HEK293 (cell line): ENCODE results near the gene CPE.

Experiments
- GFI1B ChIP-seq: fragments of 450-650 bp; formaldehyde crosslinking; IDR thresholded peaks from 2 replicates; pipeline ENCODE4 v1.5.1; 2016; ENCODE audit warnings: missing biosample characterization, missing genetic modification characterization
- GLI4 ChIP-seq: fragments of 450-650 bp; formaldehyde crosslinking; IDR thresholded peaks from 2 replicates; pipeline ENCODE4 v1.5.1; 2016; ENCODE audit warnings: missing biosample characterization, missing genetic modification characterization
- KLF10 ChIP-seq: fragments of 450-650 bp; IDR thresholded peaks from 2 replicates; pipeline ENCODE4 v1.5.1; 2018; ENCODE audit warnings: missing biosample characterization, mild to moderate bottlenecking, missing genetic modification characterization
- OVOL3 ChIP-seq: fragments of 450-650 bp; formaldehyde crosslinking; IDR thresholded peaks from 2 replicates; pipeline ENCODE4 v1.5.1; 2016; ENCODE audit warnings: missing biosample characterization, missing genetic modification characterization
- RBAK ChIP-seq: fragments of 450-650 bp; formaldehyde crosslinking; IDR thresholded peaks from 2 replicates; pipeline ENCODE4 v1.5.1; 2016; ENCODE audit warnings: missing biosample characterization, missing genetic modification characterization
- WT1 ChIP-seq: fragments of 450-650 bp; formaldehyde crosslinking; IDR thresholded peaks from 2 replicates; pipeline ENCODE4 v1.5.1; 2016; ENCODE audit warnings: missing biosample characterization, missing genetic modification characterization
- ZBTB1 ChIP-seq: fragments of 450-650 bp; formaldehyde crosslinking; IDR thresholded peaks from 2 replicates; pipeline ENCODE4 v1.5.1; 2016; ENCODE audit warnings: missing biosample characterization, missing genetic modification characterization
- ZBTB48 ChIP-seq: fragments of 450-650 bp; formaldehyde crosslinking; IDR thresholded peaks from 2 replicates; pipeline ENCODE4 v1.5.1; 2016; ENCODE audit warnings: missing biosample characterization, missing genetic modification characterization
- ZNF19 ChIP-seq: fragments of 450-650 bp; formaldehyde crosslinking; IDR thresholded peaks from 2 replicates; pipeline ENCODE4; 2016; ENCODE audit warnings: missing biosample characterization, missing genetic modification characterization, low read depth
- ZNF433 ChIP-seq: fragments of 450-650 bp; formaldehyde crosslinking; IDR thresholded peaks from 2 replicates; pipeline ENCODE4 v1.5.1; 2016; ENCODE audit warnings: missing biosample characterization, missing genetic modification characterization, low read depth
- ZNF529 ChIP-seq: fragments of 450-650 bp; formaldehyde crosslinking; IDR thresholded peaks from 2 replicates; pipeline ENCODE4 v1.5.1; 2017; ENCODE audit warnings: missing genetic modification characterization, missing biosample characterization; ENCODE audit not compliant: insufficient replicate concordance
- ZNF548 ChIP-seq: fragments of 450-650 bp; formaldehyde crosslinking; IDR thresholded peaks from 2 replicates; pipeline ENCODE4 v1.5.1; 2016; ENCODE audit warnings: missing biosample characterization, missing genetic modification characterization
- ZNF555 ChIP-seq: fragments of 450-650 bp; formaldehyde crosslinking; conservative IDR thresholded peaks from 2 replicates; pipeline ENCODE4 v1.5.1; 2017; ENCODE audit warnings: missing biosample characterization, mild to moderate bottlenecking, missing genetic modification characterization, inconsistent platforms
- ZNF658 ChIP-seq: fragments of 450-650 bp; formaldehyde crosslinking; IDR thresholded peaks from 2 replicates; pipeline ENCODE4; 2016; ENCODE audit warnings: missing biosample characterization, missing genetic modification characterization
- ZNF830 ChIP-seq: fragments of 450-650 bp; IDR thresholded peaks from 2 replicates; pipeline ENCODE4 v1.5.0; 2018; ENCODE audit warnings: missing biosample characterization, missing genetic modification characterization, low read depth, mild to moderate bottlenecking, moderate library complexity
- ZNF843 ChIP-seq: fragments of 450-650 bp; formaldehyde crosslinking; IDR thresholded peaks from 2 replicates; pipeline ENCODE4 v1.5.1; 2016; ENCODE audit warnings: missing biosample characterization, missing genetic modification characterization
- ZXDB ChIP-seq: fragments of 450-650 bp; formaldehyde crosslinking; IDR thresholded peaks from 2 replicates; pipeline ENCODE4 v1.5.1; 2016; ENCODE audit warnings: missing biosample characterization, missing genetic modification characterization
- TF ChIP-seq, protein P1 (sequence below): fragments of 450-650 bp; formaldehyde crosslinking; IDR thresholded peaks from 2 replicates; pipeline ENCODE4 v1.5.1; 2016; ENCODE audit warnings: missing biosample characterization, missing genetic modification characterization
- TF ChIP-seq, protein P2 (sequence below): fragments of 450-650 bp; formaldehyde crosslinking; IDR thresholded peaks from 2 replicates; pipeline ENCODE4 v1.5.1; 2016; ENCODE audit warnings: missing biosample characterization, missing genetic modification characterization
- TF ChIP-seq, protein P3 (sequence below): fragments of 450-650 bp; formaldehyde crosslinking; IDR thresholded peaks from 2 replicates; pipeline ENCODE4 v1.5.1; 2016; ENCODE audit warnings: missing biosample characterization, missing genetic modification characterization
- TF ChIP-seq, protein P4 (sequence below): fragments of 450-650 bp; formaldehyde crosslinking; conservative IDR thresholded peaks from 2 replicates; pipeline ENCODE4 v1.5.1; 2016; ENCODE audit warnings: low read depth, missing biosample characterization, missing genetic modification characterization
- TF ChIP-seq, protein P5 (sequence below): fragments of 450-650 bp; formaldehyde crosslinking; IDR thresholded peaks from 2 replicates; pipeline ENCODE4 v1.5.1; 2016; ENCODE audit warnings: missing biosample characterization, missing genetic modification characterization, low read depth

CPE gene

DNA sequence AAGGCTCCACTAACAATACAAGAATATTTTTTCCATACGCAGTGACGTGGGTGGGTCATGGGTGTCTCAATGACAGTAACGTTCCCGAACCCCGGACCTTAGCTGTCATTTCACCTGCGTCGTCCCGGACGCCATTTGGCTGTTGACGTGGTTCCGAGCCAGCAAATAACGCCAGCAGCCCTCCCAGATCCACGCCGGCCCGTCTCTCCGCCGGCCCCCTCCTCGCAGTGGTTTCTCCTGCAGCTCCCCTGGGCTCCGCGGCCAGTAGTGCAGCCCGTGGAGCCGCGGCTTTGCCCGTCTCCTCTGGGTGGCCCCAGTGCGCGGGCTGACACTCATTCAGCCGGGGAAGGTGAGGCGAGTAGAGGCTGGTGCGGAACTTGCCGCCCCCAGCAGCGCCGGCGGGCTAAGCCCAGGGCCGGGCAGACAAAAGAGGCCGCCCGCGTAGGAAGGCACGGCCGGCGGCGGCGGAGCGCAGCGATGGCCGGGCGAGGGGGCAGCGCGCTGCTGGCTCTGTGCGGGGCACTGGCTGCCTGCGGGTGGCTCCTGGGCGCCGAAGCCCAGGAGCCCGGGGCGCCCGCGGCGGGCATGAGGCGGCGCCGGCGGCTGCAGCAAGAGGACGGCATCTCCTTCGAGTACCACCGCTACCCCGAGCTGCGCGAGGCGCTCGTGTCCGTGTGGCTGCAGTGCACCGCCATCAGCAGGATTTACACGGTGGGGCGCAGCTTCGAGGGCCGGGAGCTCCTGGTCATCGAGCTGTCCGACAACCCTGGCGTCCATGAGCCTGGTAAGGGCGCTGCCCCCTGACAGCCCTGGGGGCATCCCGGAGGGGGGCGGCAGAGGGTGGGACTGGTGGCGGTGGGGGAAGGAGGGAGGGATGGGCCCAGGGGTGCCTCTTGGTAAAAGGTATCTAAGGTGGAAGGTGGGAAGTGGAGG is at the start of gene CPE (continued):
- TF ChIP-seq WT1: no peak
- TF ChIP-seq, protein P1, sequence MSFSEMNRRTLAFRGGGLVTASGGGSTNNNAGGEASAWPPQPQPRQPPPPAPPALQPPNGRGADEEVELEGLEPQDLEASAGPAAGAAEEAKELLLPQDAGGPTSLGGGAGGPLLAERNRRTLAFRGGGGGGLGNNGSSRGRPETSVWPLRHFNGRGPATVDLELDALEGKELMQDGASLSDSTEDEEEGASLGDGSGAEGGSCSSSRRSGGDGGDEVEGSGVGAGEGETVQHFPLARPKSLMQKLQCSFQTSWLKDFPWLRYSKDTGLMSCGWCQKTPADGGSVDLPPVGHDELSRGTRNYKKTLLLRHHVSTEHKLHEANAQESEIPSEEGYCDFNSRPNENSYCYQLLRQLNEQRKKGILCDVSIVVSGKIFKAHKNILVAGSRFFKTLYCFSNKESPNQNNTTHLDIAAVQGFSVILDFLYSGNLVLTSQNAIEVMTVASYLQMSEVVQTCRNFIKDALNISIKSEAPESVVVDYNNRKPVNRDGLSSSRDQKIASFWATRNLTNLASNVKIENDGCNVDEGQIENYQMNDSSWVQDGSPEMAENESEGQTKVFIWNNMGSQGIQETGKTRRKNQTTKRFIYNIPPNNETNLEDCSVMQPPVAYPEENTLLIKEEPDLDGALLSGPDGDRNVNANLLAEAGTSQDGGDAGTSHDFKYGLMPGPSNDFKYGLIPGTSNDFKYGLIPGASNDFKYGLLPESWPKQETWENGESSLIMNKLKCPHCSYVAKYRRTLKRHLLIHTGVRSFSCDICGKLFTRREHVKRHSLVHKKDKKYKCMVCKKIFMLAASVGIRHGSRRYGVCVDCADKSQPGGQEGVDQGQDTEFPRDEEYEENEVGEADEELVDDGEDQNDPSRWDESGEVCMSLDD (tag by site-specific recombination): no peak
- no peak for TF ChIP-seq ZBTB48 (tag by site-specific recombination)
- TF ChIP-seq ZNF548: no peak
- no peak for TF ChIP-seq RBAK (tag by site-specific recombination)
- TF ChIP-seq, protein P2, sequence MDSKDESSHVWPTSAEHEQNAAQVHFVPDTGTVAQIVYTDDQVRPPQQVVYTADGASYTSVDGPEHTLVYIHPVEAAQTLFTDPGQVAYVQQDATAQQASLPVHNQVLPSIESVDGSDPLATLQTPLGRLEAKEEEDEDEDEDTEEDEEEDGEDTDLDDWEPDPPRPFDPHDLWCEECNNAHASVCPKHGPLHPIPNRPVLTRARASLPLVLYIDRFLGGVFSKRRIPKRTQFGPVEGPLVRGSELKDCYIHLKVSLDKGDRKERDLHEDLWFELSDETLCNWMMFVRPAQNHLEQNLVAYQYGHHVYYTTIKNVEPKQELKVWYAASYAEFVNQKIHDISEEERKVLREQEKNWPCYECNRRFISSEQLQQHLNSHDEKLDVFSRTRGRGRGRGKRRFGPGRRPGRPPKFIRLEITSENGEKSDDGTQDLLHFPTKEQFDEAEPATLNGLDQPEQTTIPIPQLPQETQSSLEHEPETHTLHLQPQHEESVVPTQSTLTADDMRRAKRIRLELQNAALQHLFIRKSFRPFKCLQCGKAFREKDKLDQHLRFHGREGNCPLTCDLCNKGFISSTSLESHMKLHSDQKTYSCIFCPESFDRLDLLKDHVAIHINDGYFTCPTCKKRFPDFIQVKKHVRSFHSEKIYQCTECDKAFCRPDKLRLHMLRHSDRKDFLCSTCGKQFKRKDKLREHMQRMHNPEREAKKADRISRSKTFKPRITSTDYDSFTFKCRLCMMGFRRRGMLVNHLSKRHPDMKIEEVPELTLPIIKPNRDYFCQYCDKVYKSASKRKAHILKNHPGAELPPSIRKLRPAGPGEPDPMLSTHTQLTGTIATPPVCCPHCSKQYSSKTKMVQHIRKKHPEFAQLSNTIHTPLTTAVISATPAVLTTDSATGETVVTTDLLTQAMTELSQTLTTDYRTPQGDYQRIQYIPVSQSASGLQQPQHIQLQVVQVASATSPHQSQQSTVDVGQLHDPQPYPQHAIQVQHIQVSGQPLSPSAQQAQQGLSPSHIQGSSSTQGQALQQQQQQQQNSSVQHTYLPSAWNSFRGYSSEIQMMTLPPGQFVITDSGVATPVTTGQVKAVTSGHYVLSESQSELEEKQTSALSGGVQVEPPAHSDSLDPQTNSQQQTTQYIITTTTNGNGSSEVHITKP (tag by site-specific recombination): peak; percentile 99
- no peak for TF ChIP-seq ZNF658
- peak; percentile 45; the same call in 1 of the 2 replicates for TF ChIP-seq ZXDB
- TF ChIP-seq, protein P3, sequence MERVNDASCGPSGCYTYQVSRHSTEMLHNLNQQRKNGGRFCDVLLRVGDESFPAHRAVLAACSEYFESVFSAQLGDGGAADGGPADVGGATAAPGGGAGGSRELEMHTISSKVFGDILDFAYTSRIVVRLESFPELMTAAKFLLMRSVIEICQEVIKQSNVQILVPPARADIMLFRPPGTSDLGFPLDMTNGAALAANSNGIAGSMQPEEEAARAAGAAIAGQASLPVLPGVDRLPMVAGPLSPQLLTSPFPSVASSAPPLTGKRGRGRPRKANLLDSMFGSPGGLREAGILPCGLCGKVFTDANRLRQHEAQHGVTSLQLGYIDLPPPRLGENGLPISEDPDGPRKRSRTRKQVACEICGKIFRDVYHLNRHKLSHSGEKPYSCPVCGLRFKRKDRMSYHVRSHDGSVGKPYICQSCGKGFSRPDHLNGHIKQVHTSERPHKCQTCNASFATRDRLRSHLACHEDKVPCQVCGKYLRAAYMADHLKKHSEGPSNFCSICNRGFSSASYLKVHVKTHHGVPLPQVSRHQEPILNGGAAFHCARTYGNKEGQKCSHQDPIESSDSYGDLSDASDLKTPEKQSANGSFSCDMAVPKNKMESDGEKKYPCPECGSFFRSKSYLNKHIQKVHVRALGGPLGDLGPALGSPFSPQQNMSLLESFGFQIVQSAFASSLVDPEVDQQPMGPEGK (tag by site-specific recombination): peak; percentile 63
- no peak for TF ChIP-seq ZNF830
- TF ChIP-seq ZNF843 (tag by site-specific recombination): no peak
- no peak for TF ChIP-seq ZNF555 (tag by site-specific recombination)
- TF ChIP-seq, protein P4, sequence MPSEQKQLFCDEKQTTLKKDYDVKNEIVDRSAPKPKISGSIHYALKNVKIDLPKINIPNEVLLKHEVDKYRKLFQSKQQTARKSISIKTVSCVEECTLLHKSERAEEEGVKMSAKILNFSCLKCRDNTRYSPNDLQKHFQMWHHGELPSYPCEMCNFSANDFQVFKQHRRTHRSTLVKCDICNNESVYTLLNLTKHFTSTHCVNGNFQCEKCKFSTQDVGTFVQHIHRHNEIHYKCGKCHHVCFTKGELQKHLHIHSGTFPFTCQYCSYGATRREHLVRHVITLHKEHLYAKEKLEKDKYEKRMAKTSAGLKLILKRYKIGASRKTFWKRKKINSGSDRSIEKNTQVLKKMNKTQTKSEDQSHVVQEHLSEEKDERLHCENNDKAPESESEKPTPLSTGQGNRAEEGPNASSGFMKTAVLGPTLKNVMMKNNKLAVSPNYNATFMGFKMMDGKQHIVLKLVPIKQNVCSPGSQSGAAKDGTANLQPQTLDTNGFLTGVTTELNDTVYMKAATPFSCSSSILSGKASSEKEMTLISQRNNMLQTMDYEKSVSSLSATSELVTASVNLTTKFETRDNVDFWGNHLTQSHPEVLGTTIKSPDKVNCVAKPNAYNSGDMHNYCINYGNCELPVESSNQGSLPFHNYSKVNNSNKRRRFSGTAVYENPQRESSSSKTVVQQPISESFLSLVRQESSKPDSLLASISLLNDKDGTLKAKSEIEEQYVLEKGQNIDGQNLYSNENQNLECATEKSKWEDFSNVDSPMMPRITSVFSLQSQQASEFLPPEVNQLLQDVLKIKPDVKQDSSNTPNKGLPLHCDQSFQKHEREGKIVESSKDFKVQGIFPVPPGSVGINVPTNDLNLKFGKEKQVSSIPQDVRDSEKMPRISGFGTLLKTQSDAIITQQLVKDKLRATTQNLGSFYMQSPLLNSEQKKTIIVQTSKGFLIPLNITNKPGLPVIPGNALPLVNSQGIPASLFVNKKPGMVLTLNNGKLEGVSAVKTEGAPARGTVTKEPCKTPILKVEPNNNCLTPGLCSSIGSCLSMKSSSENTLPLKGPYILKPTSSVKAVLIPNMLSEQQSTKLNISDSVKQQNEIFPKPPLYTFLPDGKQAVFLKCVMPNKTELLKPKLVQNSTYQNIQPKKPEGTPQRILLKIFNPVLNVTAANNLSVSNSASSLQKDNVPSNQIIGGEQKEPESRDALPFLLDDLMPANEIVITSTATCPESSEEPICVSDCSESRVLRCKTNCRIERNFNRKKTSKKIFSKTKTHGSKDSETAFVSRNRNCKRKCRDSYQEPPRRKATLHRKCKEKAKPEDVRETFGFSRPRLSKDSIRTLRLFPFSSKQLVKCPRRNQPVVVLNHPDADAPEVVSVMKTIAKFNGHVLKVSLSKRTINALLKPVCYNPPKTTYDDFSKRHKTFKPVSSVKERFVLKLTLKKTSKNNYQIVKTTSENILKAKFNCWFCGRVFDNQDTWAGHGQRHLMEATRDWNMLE (tag by site-specific recombination): peak; percentile 24; the same call in 1 of the 2 replicates
- TF ChIP-seq KLF10: no peak
- TF ChIP-seq, protein P5, sequence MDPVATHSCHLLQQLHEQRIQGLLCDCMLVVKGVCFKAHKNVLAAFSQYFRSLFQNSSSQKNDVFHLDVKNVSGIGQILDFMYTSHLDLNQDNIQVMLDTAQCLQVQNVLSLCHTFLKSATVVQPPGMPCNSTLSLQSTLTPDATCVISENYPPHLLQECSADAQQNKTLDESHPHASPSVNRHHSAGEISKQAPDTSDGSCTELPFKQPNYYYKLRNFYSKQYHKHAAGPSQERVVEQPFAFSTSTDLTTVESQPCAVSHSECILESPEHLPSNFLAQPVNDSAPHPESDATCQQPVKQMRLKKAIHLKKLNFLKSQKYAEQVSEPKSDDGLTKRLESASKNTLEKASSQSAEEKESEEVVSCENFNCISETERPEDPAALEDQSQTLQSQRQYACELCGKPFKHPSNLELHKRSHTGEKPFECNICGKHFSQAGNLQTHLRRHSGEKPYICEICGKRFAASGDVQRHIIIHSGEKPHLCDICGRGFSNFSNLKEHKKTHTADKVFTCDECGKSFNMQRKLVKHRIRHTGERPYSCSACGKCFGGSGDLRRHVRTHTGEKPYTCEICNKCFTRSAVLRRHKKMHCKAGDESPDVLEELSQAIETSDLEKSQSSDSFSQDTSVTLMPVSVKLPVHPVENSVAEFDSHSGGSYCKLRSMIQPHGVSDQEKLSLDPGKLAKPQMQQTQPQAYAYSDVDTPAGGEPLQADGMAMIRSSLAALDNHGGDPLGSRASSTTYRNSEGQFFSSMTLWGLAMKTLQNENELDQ (tag by site-specific recombination): no peak
- no peak for TF ChIP-seq OVOL3 (tag by site-specific recombination)
- no peak for TF ChIP-seq ZNF433 (tag by site-specific recombination)
- TF ChIP-seq ZNF529: no peak
- TF ChIP-seq GLI4 (tag by site-specific recombination): no peak
- TF ChIP-seq GFI1B (tag by site-specific recombination): no peak
- no peak for TF ChIP-seq ZNF19
- no peak for TF ChIP-seq ZBTB1 (tag by site-specific recombination)
